ENCODE data around the gene SLC9A3. TPM values are rescaled to one million over a fixed set of nuclear protein-coding genes. Genes with fewer than 3 reads are reported as not detected.

SLC9A3 gene
- total and polyA plus RNA-seq, 2 of the 13 experiments (the other 11 are each of a cell fraction or from before 2014, with no cell fraction given): 1.5 to 1.8 TPM

GRCh38 chr5:442335-443238 lies 81.7 kb downstream of the SLC9A3 start, which contains the start of gene EXOC3 (continued):
- TF ChIP-seq TEAD2 (CRISPR knock-in tag; IDR thresholded peaks at IDR 0.05) (no peak), BRCA1 (CRISPR knock-in tag; IDR thresholded peaks at IDR 0.05) (0 out of 2 replicates have a peak, but pooled peaks have one; percentile 23), ZNF407 (CRISPR knock-in tag; IDR thresholded peaks at IDR 0.05; ENCODE audit: not compliant biosample characterization) (no peak), SRY (CRISPR knock-in tag; IDR thresholded peaks at IDR 0.05) (peak; percentile 40; the same call in 1 of the 2 replicates), ZNF44 (CRISPR knock-in tag; IDR thresholded peaks at IDR 0.05) (no peak), ERF (CRISPR knock-in tag; IDR thresholded peaks at IDR 0.05) (peak; percentile 57; the same call in 1 of the 2 replicates), ZFP36 (IDR thresholded peaks at IDR 0.05; ENCODE audit: borderline replicate concordance, low read depth, low read length, partially characterized antibody) (no peak), KMT2A (CRISPR knock-in tag; IDR thresholded peaks at IDR 0.05) (peak; percentile 45; the same call in 1 of the 2 replicates), ARNT2 (CRISPR knock-in tag; IDR thresholded peaks at IDR 0.05; ENCODE audit: low read depth) (peak; percentile 63; the same call in 1 of the 2 replicates), MIXL1 (CRISPR knock-in tag; IDR thresholded peaks at IDR 0.05) (no peak), MEF2D (CRISPR knock-in tag; IDR thresholded peaks at IDR 0.05) (0 out of 2 replicates have a peak, but pooled peaks have one; percentile 23), ZSCAN9 (CRISPR knock-in tag; IDR thresholded peaks at IDR 0.05; ENCODE audit: borderline replicate concordance) (peak; percentile 60; the same call in 1 of the 2 replicates), SALL1 (CRISPR knock-in tag; IDR thresholded peaks at IDR 0.05) (no peak; the same call in 1 of the 2 replicates), HDAC2 (CRISPR knock-in tag; IDR thresholded peaks at IDR 0.05) (peak; percentile 19; the same call in 1 of the 2 replicates), DNMT3B (CRISPR knock-in tag; conservative IDR thresholded peaks at IDR 0.05) (no peak), TCF12 (IDR thresholded peaks at IDR 0.05) (no peak), TCF12 (CRISPR knock-in tag; IDR thresholded peaks at IDR 0.05) (no peak; the same call in 1 of the 2 replicates), ZNF251 (CRISPR knock-in tag; IDR thresholded peaks at IDR 0.05) (no peak), SRSF1 (optimal IDR thresholded peaks at IDR 0.05; ENCODE audit: low read depth, low read length) (peak; percentile 74), CREBL2 (CRISPR knock-in tag; IDR thresholded peaks at IDR 0.05; ENCODE audit: borderline replicate concordance) (no peak), DNMT1 (CRISPR knock-in tag; IDR thresholded peaks at IDR 0.05) (no peak), PHF8 (CRISPR knock-in tag; IDR thresholded peaks at IDR 0.05) (peak; percentile 93)

All from HepG2 (cell line).